ENCODE results near the gene NDUFV1. TPM values are rescaled to one million over a fixed set of nuclear protein-coding genes. Genes with fewer than 3 reads are reported as not detected.

NDUFV1 gene
- polyA plus RNA-seq, 1 of the 3 experiments (the other 2 are of a cell fraction): 278 TPM

GRCh38 chr11:67630943-67631331 is 24.2 kb downstream of the NDUFV1 start:
- 27% methylated on average over 7 of the region's 16 CpGs for WGBS (ENCODE audit: low lambda C conversion rate)
- CTCF ChIA-PET: interaction anchor here (0.6 to 17.8 kb wide), 12 partner anchors 8 to 285 kb away, joined by 3 to 308 read pairs (median 3); partner anchors contain the start of genes ACY3 and TBX10
- peak overlapping the region; percentile 66 to 81; a peak in 2 of 4 replicates for H3K27ac ChIP-seq (ENCODE audit: low read depth in 2 of 2, low read length in 1 of 2)

More at GRCh38 chr11:67630943-67631331, 24.2 kb downstream of the NDUFV1 start:
- Histone ChIP-seq H3K4me3 (ENCODE audit: low read depth in 2 of 2, low read length in 1 of 2) (peak overlapping the region; percentile 69 to 81), H2AFZ (ENCODE audit: low read depth) (peak overlapping the region; percentile 91), H3F3A (replicated peaks; ENCODE audit: insufficient read depth) (no peaks in the 10 kb centered on the region), H3K27me3 (ENCODE audit: insufficient read depth) (no peaks in the 10 kb centered on the region), H3K79me2 (ENCODE audit: insufficient read depth) (no peaks in the 10 kb centered on the region), H3K36me3 (replicated peaks in 1 of 2; ENCODE audit: control insufficient read depth in 1 of 2, insufficient read depth in 2 of 2, low read length in 1 of 2) (no peaks in the 10 kb centered on the region), H3K4me2 (peak overlapping the region; percentile 92), H3K9me3 (no peaks in the 10 kb centered on the region), H3K4me1 (ENCODE audit: control insufficient read depth in 1 of 2, insufficient read depth in 2 of 2, low read depth in 1 of 2, low read length in 1 of 2) (peaks cover 0 to 13% of the 10 kb centered on the region in 2 experiments; a peak in 1 of 4 replicates), H3K9me2 (no peaks in the 10 kb centered on the region), H3K9ac (peak overlapping the region; percentile 72), H4K20me1 (ENCODE audit: insufficient read depth) (no peaks in the 10 kb centered on the region)
- POLR2A ChIA-PET: interaction anchor here (0.6 to 2.4 kb wide), 3 partner anchors 23 to 175 kb away, joined by 3 to 9 read pairs (median 5); partner anchors contain the start of gene GSTP1
- DNase-seq: no peak
- TF ChIP-seq TEAD4 (IDR thresholded peaks at IDR 0.05; ENCODE audit: borderline replicate concordance, insufficient read depth) (no peak), POLR2AphosphoS5 (IDR thresholded peaks at IDR 0.05; ENCODE audit: low read depth, low read length) (no peak), REST (IDR thresholded peaks at IDR 0.05; ENCODE audit: low read depth, low read length) (no peak), CTCF (IDR thresholded peaks at IDR 0.05) (no peak; the same call in 1 of the 2 replicates), USF1 (IDR thresholded peaks at IDR 0.05; ENCODE audit: borderline replicate concordance, low read depth) (no peak), MXI1 (IDR thresholded peaks at IDR 0.05; ENCODE audit: low read depth, low read length) (no peak), EZH2phosphoT487 (IDR thresholded peaks at IDR 0.05; ENCODE audit: borderline replicate concordance, low read depth) (no peak), MEF2A (IDR thresholded peaks at IDR 0.05; ENCODE audit: borderline replicate concordance, low read depth) (no peak), NFIC (IDR thresholded peaks at IDR 0.05; ENCODE audit: borderline replicate concordance) (no peak)
